ENCODE results near the gene RREB1.

- TF ChIP-seq CTCF (conservative IDR thresholded peaks at IDR 0.05) (no peak), ZFX (IDR thresholded peaks at IDR 0.05) (no peak)
These were observed 55.9 kb downstream of the RREB1 start for GRCh38 chr6:7163661-7164071.
